Neutrophil (primary cell): Measurements from ENCODE around the gene PRDM10.
A peak's percentile ranks its signal among the peaks of the same experiment; 100 is the strongest.

Source experiments
- H3K27ac ChIP-seq: fragments of 200-600 bp; sonication (generic); 2 replicates; pipeline ENCODE4 v1.5.1; 2016; ENCODE audit warnings: mild to moderate bottlenecking, moderate library complexity
- H3K27me3 ChIP-seq: fragments of 200-600 bp; sonication (generic); 2 replicates; pipeline ENCODE4 v1.6.0; 2016; ENCODE audit warnings: mild to moderate bottlenecking
- H3K36me3 ChIP-seq: fragments of 200-600 bp; sonication (generic); 2 replicates; pipeline ENCODE4 v1.5.1; 2017
- H3K4me1 ChIP-seq, 2 experiments: fragments of 200-600 bp in 1 of 2; sonication (generic) in 1 of 2; 1 replicate in 1 of 2; 2 replicates in 1 of 2; pipeline versions ENCODE4 v1.5.1 to v1.6.1; 2013 to 2016; ENCODE audit warnings: low read depth in 1 of 2, low read length in 1 of 2, mild to moderate bottlenecking in 1 of 2, moderate library complexity in 1 of 2; ENCODE audit not compliant: control insufficient read depth in 1 of 2, insufficient read depth in 1 of 2
- H3K4me3 ChIP-seq, 2 experiments: fragments of 200-600 bp in 1 of 2; sonication (generic) in 1 of 2; 1 replicate in 1 of 2; 2 replicates in 1 of 2; pipeline ENCODE4 v1.5.1; 2013 to 2016; ENCODE audit warnings: low read depth in 1 of 2, low read length in 1 of 2, mild to moderate bottlenecking in 1 of 2, moderate library complexity in 1 of 2
- H3K9me3 ChIP-seq: fragments of 200-600 bp; sonication (generic); 2 replicates; pipeline ENCODE4 v1.5.1; 2016
- TF ChIP-seq, protein P1 (sequence below): fragments of 200-600 bp; sonication (generic); IDR thresholded peaks from 2 replicates; pipeline ENCODE4 v1.5.1; 2016; ENCODE audit warnings: antibody characterized with exemption

Gene PRDM10, protein sequence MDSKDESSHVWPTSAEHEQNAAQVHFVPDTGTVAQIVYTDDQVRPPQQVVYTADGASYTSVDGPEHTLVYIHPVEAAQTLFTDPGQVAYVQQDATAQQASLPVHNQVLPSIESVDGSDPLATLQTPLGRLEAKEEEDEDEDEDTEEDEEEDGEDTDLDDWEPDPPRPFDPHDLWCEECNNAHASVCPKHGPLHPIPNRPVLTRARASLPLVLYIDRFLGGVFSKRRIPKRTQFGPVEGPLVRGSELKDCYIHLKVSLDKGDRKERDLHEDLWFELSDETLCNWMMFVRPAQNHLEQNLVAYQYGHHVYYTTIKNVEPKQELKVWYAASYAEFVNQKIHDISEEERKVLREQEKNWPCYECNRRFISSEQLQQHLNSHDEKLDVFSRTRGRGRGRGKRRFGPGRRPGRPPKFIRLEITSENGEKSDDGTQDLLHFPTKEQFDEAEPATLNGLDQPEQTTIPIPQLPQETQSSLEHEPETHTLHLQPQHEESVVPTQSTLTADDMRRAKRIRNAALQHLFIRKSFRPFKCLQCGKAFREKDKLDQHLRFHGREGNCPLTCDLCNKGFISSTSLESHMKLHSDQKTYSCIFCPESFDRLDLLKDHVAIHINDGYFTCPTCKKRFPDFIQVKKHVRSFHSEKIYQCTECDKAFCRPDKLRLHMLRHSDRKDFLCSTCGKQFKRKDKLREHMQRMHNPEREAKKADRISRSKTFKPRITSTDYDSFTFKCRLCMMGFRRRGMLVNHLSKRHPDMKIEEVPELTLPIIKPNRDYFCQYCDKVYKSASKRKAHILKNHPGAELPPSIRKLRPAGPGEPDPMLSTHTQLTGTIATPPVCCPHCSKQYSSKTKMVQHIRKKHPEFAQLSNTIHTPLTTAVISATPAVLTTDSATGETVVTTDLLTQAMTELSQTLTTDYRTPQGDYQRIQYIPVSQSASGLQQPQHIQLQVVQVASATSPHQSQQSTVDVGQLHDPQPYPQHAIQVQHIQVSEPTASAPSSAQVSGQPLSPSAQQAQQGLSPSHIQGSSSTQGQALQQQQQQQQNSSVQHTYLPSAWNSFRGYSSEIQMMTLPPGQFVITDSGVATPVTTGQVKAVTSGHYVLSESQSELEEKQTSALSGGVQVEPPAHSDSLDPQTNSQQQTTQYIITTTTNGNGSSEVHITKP

DNA sequence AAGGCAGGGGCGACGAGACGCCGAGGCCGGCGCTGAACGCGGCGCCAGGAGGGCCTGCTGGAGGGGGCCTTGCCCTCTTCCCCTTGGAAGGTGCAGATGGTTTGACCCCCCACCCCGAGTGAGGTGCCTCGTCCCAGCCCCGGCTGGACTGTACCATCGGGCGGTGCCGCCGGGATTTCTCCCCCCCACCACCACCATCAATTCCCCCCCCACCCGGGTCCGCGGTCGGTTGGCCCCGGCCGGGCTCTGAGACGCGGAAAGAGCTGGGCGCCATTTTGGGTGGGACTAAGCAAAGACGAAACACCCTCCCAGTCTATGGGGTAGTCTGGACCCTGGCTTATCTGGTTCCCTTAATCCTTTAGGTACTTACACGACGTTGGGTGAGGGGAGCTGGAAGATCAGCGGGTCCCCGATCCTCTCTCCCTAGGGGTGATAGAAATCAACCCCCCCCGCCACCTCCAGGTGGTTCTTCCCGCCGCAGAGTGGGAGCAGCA, at the start of gene PRDM10:
PRDM10 (minus strand) TSS at position 484 of the 494 bp plus-strand sequence. CDS start 41,871 bp downstream, outside the sequence.
- Histone ChIP-seq H3K4me1 (peaks cover 35 to 41% of the 10 kb centered on the region in 2 experiments), H3K27me3 (no peaks in the 10 kb centered on the region), H3K27ac (peak within 1 kb of the TSS; percentile 99), H3K9me3 (no peaks in the 10 kb centered on the region), H3K36me3 (no peaks in the 10 kb centered on the region), H3K4me3 (peak within 1 kb of the TSS; percentile 78 to 90)
- TF ChIP-seq, protein P1, sequence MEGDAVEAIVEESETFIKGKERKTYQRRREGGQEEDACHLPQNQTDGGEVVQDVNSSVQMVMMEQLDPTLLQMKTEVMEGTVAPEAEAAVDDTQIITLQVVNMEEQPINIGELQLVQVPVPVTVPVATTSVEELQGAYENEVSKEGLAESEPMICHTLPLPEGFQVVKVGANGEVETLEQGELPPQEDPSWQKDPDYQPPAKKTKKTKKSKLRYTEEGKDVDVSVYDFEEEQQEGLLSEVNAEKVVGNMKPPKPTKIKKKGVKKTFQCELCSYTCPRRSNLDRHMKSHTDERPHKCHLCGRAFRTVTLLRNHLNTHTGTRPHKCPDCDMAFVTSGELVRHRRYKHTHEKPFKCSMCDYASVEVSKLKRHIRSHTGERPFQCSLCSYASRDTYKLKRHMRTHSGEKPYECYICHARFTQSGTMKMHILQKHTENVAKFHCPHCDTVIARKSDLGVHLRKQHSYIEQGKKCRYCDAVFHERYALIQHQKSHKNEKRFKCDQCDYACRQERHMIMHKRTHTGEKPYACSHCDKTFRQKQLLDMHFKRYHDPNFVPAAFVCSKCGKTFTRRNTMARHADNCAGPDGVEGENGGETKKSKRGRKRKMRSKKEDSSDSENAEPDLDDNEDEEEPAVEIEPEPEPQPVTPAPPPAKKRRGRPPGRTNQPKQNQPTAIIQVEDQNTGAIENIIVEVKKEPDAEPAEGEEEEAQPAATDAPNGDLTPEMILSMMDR = peak; percentile 39

DNA sequence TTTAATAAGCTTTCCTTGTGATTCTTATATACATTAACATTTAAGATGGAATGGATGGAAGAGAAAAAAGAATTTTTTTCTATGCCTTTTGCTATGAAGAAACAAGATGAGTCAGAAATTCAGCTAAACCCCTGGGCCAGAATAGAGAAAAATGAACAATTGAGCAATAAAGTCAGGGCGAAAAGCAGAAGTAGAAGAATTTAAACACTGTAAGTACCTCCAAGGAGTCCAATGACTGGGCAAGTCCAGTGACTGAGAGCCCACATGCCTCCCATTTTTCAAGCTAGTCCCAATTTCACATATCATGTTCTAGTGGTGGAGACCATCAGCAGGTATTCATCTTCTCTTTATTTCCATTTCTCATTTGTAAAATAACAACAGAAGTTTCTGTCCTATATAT, 48.4 kb upstream of the PRDM10 start:
- no peaks in the 10 kb centered on the region for H3K27me3 ChIP-seq
- H3K4me3 ChIP-seq = no peak overlapping the region
- peaks cover 27 to 31% of the 10 kb centered on the region in 2 experiments for H3K4me1 ChIP-seq
- H3K27ac ChIP-seq = peak overlapping the region; percentile 72
- H3K36me3 ChIP-seq = no peaks in the 10 kb centered on the region
- H3K9me3 ChIP-seq = no peaks in the 10 kb centered on the region
- TF ChIP-seq, protein P1 = no peak

DNA sequence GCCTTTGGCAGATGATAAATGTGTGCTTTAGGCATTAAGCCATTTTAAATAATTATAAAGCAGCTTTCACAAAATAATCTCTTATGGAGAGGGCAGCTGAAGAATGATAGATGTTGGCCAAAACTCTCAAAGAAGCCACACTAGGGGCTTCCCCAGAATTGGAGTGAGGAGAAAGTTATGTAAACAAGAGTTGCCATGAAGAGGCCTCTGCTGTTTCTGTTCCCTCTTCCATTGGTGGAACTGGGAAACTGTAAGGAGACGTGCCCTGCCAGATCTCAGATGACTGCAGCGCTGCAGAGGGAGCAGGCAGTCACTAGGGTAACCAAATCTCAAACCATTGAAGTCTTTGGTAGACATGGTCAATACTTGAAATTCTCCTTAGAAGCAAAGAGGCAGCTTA, 47.6 kb upstream of the PRDM10 start:
- Histone ChIP-seq H3K27me3 (no peaks in the 10 kb centered on the region), H3K4me1 (peaks cover 27 to 31% of the 10 kb centered on the region in 2 experiments), H3K4me3 (no peak overlapping the region), H3K36me3 (no peaks in the 10 kb centered on the region), H3K27ac (peak overlapping the region; percentile 72), H3K9me3 (no peaks in the 10 kb centered on the region)
- TF ChIP-seq, protein P1 = no peak

DNA sequence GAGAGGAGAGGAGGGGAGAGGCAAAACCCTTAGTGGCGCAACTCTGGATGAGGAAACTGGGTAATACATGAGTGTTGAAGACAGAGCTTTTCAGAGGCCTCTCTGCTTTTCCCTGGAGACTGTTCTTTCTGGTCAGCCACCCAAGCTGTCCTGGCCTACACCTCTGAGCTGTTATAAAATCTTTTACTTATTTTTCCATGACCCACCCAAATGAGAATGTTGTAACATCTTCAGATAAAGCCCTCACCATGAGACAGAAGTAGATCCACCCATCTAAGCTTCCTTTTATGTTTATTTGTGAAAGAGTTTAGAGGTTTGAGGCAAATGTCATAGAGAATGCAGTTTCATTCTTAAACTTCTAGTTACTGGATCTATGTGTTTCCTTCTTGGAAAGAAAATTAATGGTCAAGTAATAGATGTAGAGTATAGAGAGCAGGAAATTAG, 46.7 kb upstream of the PRDM10 start:
- TF ChIP-seq, protein P1 = no peak
- H3K36me3 ChIP-seq = no peaks in the 10 kb centered on the region

DNA sequence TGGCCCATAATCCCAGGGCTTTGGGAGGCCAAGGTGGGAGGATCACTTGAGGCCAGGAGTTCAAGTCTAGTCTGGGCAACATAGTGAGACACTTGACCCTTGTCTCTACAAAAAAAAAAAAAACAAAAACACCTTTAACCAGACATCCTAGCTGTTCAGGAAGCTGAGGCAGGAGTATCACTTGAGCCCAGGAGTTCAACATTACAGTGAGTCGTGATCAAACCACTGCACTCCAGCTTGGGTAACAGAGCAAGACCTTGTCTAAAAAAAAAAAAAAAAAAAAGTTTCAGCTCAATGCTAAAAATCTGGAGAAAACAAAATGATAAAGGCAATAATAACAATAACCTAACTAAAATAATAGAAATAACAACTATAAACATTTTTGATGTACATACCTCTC, 44.5 kb upstream of the PRDM10 start:
- Histone ChIP-seq H3K4me1 (peaks cover 43 to 52% of the 10 kb centered on the region in 2 experiments), H3K27ac (no peak overlapping the region), H3K27me3 (no peaks in the 10 kb centered on the region), H3K36me3 (no peaks in the 10 kb centered on the region), H3K9me3 (no peaks in the 10 kb centered on the region), H3K4me3 (no peak overlapping the region)
- TF ChIP-seq, protein P1 = no peak

More for the DNA sequence above, 46.7 kb upstream of the PRDM10 start:
- no peaks in the 10 kb centered on the region for H3K27me3 ChIP-seq
- H3K4me1 ChIP-seq = peaks cover 27 to 31% of the 10 kb centered on the region in 2 experiments
- no peaks in the 10 kb centered on the region for H3K9me3 ChIP-seq
- H3K4me3 ChIP-seq = no peak overlapping the region
- H3K27ac ChIP-seq = peak overlapping the region; percentile 72
